Measurements from ENCODE around the gene DDX46. TPM values are rescaled to one million over a fixed set of nuclear protein-coding genes. Genes with fewer than 3 reads are reported as not detected.

The DDX46 gene
- total RNA-seq, result 10 to 100 TPM; 15.1 to 25.0 TPM

GRCh38 chr5:134758504-134759341 lies at the start of gene DDX46:
Gene DDX46 (plus strand): TSS chr5:134758779. CDS start chr5:134758939, 160 bp downstream.

DNA sequence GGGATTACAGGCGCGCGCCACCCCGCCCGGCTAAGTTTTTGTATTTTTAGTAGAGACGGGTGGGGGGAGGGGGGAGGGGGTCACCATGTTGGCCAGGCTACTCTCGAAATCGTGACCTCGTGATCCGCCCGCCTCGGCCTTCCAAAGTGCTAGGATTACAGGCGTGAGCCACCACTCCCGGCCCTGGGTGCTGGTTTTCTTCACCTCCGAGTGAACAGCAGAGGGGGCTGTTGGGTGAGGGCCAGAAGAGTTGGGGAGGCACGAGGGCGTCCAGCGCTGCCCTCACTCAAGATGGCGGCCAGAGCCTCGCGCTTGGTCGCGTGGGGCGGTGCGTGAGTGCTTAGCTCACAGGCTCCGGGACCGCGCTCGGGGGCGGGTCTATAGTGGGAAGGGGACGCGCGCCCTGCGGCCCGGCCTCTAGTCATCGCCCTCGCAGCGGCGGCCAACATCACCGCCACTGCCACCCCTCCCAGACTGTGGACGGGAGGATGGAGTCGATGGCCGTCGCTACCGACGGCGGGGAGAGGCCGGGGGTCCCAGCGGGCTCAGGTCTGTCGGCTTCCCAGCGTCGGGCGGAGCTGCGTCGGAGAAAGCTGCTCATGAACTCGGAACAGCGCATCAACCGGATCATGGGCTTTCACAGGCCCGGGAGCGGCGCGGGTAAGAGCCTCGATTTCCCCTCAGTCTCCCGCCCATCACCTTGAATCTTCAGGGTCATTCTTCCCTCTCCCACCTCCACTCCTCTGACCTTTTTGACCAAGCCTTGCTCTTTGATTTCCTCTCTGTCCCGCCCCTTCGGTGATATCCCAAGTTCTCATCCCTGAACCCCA lies 20.2 kb upstream of the DDX46 start, which contains the start of gene CAMLG:
Gene CAMLG (plus strand): TSS at position 416 of the 830 bp plus-strand sequence. CDS start 73 bp downstream, at position 489.

GRCh38 chr5:134845852-134846640 lies 87.5 kb downstream of the DDX46 start, which contains the start of gene C5orf24:
Gene C5orf24 (plus strand): TSS chr5:134845968. CDS start chr5:134854901, 8,933 bp downstream.

DNA sequence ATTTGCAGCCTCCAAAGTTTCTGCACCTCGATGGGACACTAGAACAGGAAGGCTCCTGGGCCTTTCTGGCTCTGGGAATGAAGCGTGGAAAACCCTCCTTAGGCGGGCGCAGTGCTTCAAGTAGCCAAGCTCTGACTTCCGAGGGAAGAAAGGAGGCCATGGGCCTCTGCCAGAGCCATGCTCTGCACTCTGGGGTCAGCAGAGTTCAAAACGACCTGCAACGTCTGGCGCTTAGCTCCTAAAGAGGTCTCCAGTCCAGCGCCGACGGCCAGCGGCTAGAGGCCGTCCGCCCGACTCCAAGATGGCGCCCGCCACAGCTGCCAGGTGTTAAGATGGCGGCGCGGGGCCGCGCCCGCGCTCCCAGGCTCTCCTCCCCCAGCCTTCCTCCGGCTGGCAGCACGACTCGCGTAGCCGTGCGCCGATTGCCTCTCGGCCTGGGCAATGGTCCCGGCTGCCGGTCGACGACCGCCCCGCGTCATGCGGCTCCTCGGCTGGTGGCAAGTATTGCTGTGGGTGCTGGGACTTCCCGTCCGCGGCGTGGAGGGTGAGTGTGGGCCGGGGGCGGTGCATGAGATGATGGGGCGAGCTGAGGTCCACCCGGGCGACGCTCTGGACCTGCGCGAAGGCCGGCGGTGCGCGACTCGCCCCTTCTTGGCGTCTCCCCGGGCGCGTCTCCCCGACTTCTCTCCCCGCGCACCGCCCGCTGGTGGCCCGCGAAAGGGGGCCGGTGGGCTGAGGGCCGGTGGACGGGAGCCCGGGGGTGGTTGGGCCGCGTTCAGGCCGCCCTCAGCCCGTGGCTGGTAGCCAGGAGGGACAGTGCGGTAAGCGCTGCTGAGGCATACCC lies 115.6 kb downstream of the DDX46 start, which contains the start of gene TXNDC15:
Gene TXNDC15 (plus strand): TSS at position 385 of the 844 bp plus-strand sequence. CDS start 57 bp downstream, at position 442.

Small RNAs within 50 kb of the gene (small RNA-seq; reads per million reads assigned to genes)
- 0.04 to 0.06 reads per million in 2 donors for gene RNU6-757P

Other genes with a start within 250 kb of the DDX46 start
- 10 to 100 TPM; 54.3 to 59.2 TPM for gene JADE2, start 233.1 kb upstream of the DDX46 start, total RNA-seq
- 10 to 100 TPM; 31.3 to 39.3 TPM for gene SAR1B, start 126.0 kb upstream of the DDX46 start, total RNA-seq
- gene SEC24A, start 110.0 kb upstream of the DDX46 start, total RNA-seq, result 10 to 100 TPM; 22.4 to 30.6 TPM
- 10 to 100 TPM; 19.3 to 23.0 TPM for gene CAMLG, start 20.2 kb upstream of the DDX46 start, total RNA-seq
- gene C5orf24, start 87.2 kb downstream of the DDX46 start, total RNA-seq, result 10 to 100 TPM; 38.6 to 44.4 TPM
- 10 to 100 TPM; 42.7 to 53.3 TPM for gene TXNDC15, start 115.6 kb downstream of the DDX46 start, total RNA-seq
- gene PCBD2, start 146.4 kb downstream of the DDX46 start, total RNA-seq, result 1 to 10 TPM; 3.1 to 5.3 TPM
- gene CATSPER3, start 209.1 kb downstream of the DDX46 start, total RNA-seq, result not detected

Data from melanocyte of skin (primary cell).